OCI-LY3 (cell line): Measurements from ENCODE around the gene MED10.

Source experiments
- H2AFZ ChIP-seq: fragments of 200-600, 300-600 bp; shearing (Covaris generic); 2 replicates; pipeline ENCODE4 v1.6.0; 2014; ENCODE audit warnings: antibody characterized with exemption, low read depth, low read length
- H3K27ac ChIP-seq: fragments of 200-600, 300-600 bp; sonication (generic); 2 replicates; pipeline ENCODE4 v1.5.1; 2014; ENCODE audit warnings: mild to moderate bottlenecking, low read length, moderate library complexity, mixed read lengths
- H3K27me3 ChIP-seq: fragments of 200-600, 300-600 bp; sonication (generic); 2 replicates; pipeline ENCODE4 v1.6.1; 2014; ENCODE audit warnings: low read depth, low read length, mixed read lengths
- H3K36me3 ChIP-seq: fragments of 200-600, 300-600 bp; sonication (generic); replicated peaks from 2 replicates; pipeline ENCODE3; 2014; ENCODE audit warnings: low read depth, low read length, mixed read lengths
- H3K4me1 ChIP-seq: fragments of 300-600, 200-600 bp; sonication (generic); 2 replicates; pipeline ENCODE4 v1.6.1; 2014; ENCODE audit warnings: low read length, mixed read lengths
- H3K4me2 ChIP-seq: fragments of 200-600, 300-600 bp; sonication (generic); 2 replicates; pipeline ENCODE4 v1.6.1; 2014; ENCODE audit warnings: low read length, mixed read lengths
- H3K4me3 ChIP-seq: fragments of 300-600, 200-600 bp; sonication (generic); 2 replicates; pipeline ENCODE4 v1.5.1; 2014; ENCODE audit warnings: antibody characterized with exemption, mild to moderate bottlenecking, low read length, moderate library complexity
- H3K79me2 ChIP-seq: fragments of 300-600, 200-600 bp; shearing (Covaris generic); 2 replicates; pipeline ENCODE4 v1.6.1; 2014; ENCODE audit warnings: mild to moderate bottlenecking, low read length, mixed read lengths
- H3K9ac ChIP-seq: fragments of 300-600, 200-600 bp; shearing (Covaris generic); 2 replicates; pipeline ENCODE4 v1.6.0; 2014; ENCODE audit warnings: mild to moderate bottlenecking, low read length, moderate library complexity
- H3K9me3 ChIP-seq: fragments of 200-600, 300-600 bp; shearing (Covaris generic); 2 replicates; pipeline ENCODE4 v1.6.1; 2014; ENCODE audit warnings: low read length, mixed read lengths; ENCODE audit not compliant: insufficient read depth
- H4K20me1 ChIP-seq: fragments of 200-600, 300-600 bp; sonication (generic); 2 replicates; pipeline ENCODE4 v1.6.1; 2016; ENCODE audit warnings: low read length, mixed read lengths; ENCODE audit not compliant: insufficient read depth
- CTCF ChIP-seq: fragments of 200-600, 300-600 bp; sonication (generic); IDR thresholded peaks from 2 replicates; pipeline ENCODE4 v1.5.1; 2014; ENCODE audit warnings: antibody characterized with exemption, low read length, low read depth
- EZH2phosphoT487 ChIP-seq: fragments of 200-600 bp; shearing (Covaris generic); IDR thresholded peaks from 2 replicates; pipeline ENCODE4 v1.6.1; 2018; ENCODE audit warnings: antibody characterized with exemption, mixed run types, low read depth

MED10 gene

GRCh38 chr5:6347165-6347564, 31.2 kb downstream of the MED10 start:
- Histone ChIP-seq H3K9me3 (no peaks in the 10 kb centered on the region), H3K79me2 (no peaks in the 10 kb centered on the region), H3K27ac (no peak overlapping the region), H3K9ac (no peak overlapping the region), H4K20me1 (no peaks in the 10 kb centered on the region), H3K4me1 (no peaks in the 10 kb centered on the region), H3K4me3 (no peak overlapping the region), H3K27me3 (no peaks in the 10 kb centered on the region), H3K36me3 (no peaks in the 10 kb centered on the region), H2AFZ (no peak overlapping the region), H3K4me2 (no peak overlapping the region)
- TF ChIP-seq CTCF (no peak), EZH2phosphoT487 (no peak)

GRCh38 chr5:6344593-6344989, 33.8 kb downstream of the MED10 start:
- Histone ChIP-seq H2AFZ (no peak overlapping the region), H3K4me2 (no peak overlapping the region), H3K79me2 (no peaks in the 10 kb centered on the region), H3K27me3 (no peaks in the 10 kb centered on the region), H3K27ac (no peak overlapping the region), H3K4me3 (no peak overlapping the region), H3K9ac (no peak overlapping the region), H3K36me3 (no peaks in the 10 kb centered on the region), H3K4me1 (no peaks in the 10 kb centered on the region), H3K9me3 (no peaks in the 10 kb centered on the region), H4K20me1 (no peaks in the 10 kb centered on the region)
- TF ChIP-seq EZH2phosphoT487 (no peak), CTCF (no peak)

GRCh38 chr5:6343951-6344592, 34.3 kb downstream of the MED10 start:
- no peak overlapping the region for H3K4me2 ChIP-seq
- H3K9ac ChIP-seq, result no peak overlapping the region
- no peaks in the 10 kb centered on the region for H3K9me3 ChIP-seq
- H3K27ac ChIP-seq, result no peak overlapping the region
- no peak overlapping the region for H2AFZ ChIP-seq
- no peaks in the 10 kb centered on the region for H3K27me3 ChIP-seq
- H4K20me1 ChIP-seq, result no peaks in the 10 kb centered on the region
- H3K4me3 ChIP-seq, result no peak overlapping the region
- no peaks in the 10 kb centered on the region for H3K36me3 ChIP-seq
- no peak for TF ChIP-seq CTCF
- H3K79me2 ChIP-seq, result no peaks in the 10 kb centered on the region
- H3K4me1 ChIP-seq, result no peaks in the 10 kb centered on the region

GRCh38 chr5:6342689-6343315, 35.5 kb downstream of the MED10 start:
- Histone ChIP-seq H3K27ac (no peak overlapping the region), H3K36me3 (no peaks in the 10 kb centered on the region), H3K4me1 (no peaks in the 10 kb centered on the region), H4K20me1 (no peaks in the 10 kb centered on the region), H3K4me2 (no peak overlapping the region), H2AFZ (no peak overlapping the region), H3K9me3 (no peaks in the 10 kb centered on the region), H3K79me2 (no peaks in the 10 kb centered on the region), H3K9ac (no peak overlapping the region), H3K4me3 (no peak overlapping the region), H3K27me3 (no peaks in the 10 kb centered on the region)
- no peak for TF ChIP-seq CTCF
- no peak for TF ChIP-seq EZH2phosphoT487
